ENCODE measurements around the gene RAP1A.
"Not testable (repeated sequence)": the region's sequence is repeated elsewhere in the genome, so short reads cannot be mapped to it uniquely, and the experiment has no call there.

RAP1A gene

GRCh38 chr1:111630567-111630966, 11.0 kb downstream of the RAP1A start:
- DNase-seq = peak in 1 of 2 donors; percentile 20

GRCh38 chr1:111631502-111631901, 11.9 kb downstream of the RAP1A start:
- peak in 1 of 2 donors; percentile 25 for DNase-seq

- DNase-seq = not testable (repeated sequence)
Measured at GRCh38 chr1:111632771-111633170, 13.2 kb downstream of the RAP1A start.

GRCh38 chr1:111633736-111634247, 14.2 kb downstream of the RAP1A start:
- DNase-seq = no peak

GRCh38 chr1:111635324-111636009, 15.9 kb downstream of the RAP1A start:
- no peak for DNase-seq

GRCh38 chr1:111638320-111638719, 18.7 kb downstream of the RAP1A start:
- DNase-seq = no peak

GRCh38 chr1:111639602-111640198, 20.1 kb downstream of the RAP1A start:
- no peak for DNase-seq

- no peak for DNase-seq
Measured at GRCh38 chr1:111643097-111643496, 23.5 kb downstream of the RAP1A start.

GRCh38 chr1:111643696-111644095, 24.1 kb downstream of the RAP1A start:
- DNase-seq = no peak

- no peak for DNase-seq
Measured at GRCh38 chr1:111644506-111644905, 24.9 kb downstream of the RAP1A start.

- DNase-seq = no peak
Measured at GRCh38 chr1:111647736-111648135, 28.1 kb downstream of the RAP1A start.

- DNase-seq = peak; percentile 23 to 75
Measured at GRCh38 chr1:111648806-111649205, 29.2 kb downstream of the RAP1A start.

GRCh38 chr1:111649227-111649626, 29.6 kb downstream of the RAP1A start:
- no peak for DNase-seq

GRCh38 chr1:111649648-111650047, 30.1 kb downstream of the RAP1A start:
- DNase-seq = no peak

GRCh38 chr1:111653709-111654108, 34.1 kb downstream of the RAP1A start:
- DNase-seq = peak in 1 of 2 donors; percentile 18

- DNase-seq = no peak
Measured at GRCh38 chr1:111654839-111655238, 35.2 kb downstream of the RAP1A start.

GRCh38 chr1:111656086-111657017, 36.8 kb downstream of the RAP1A start:
- peak; percentile 57 to 64 for DNase-seq

- no peak for DNase-seq
Measured at GRCh38 chr1:111658622-111659021, 39.0 kb downstream of the RAP1A start.

- peak in 1 of 2 donors; percentile 9 for DNase-seq
Measured at GRCh38 chr1:111660204-111661150, 40.9 kb downstream of the RAP1A start.

- DNase-seq = no peak
Measured at GRCh38 chr1:111664652-111665051, 45.1 kb downstream of the RAP1A start.

GRCh38 chr1:111665497-111665896, 45.9 kb downstream of the RAP1A start:
- DNase-seq = no peak

- no peak for DNase-seq
Measured at GRCh38 chr1:111666828-111667227, 47.2 kb downstream of the RAP1A start.
